Mucosa of stomach (tissue), 1 donor: ENCODE measurements around the gene BUD31.

ENCODE experiments used
- H3K27me3 ChIP-seq: one replicate; pipeline ENCODE4 v1.7.0; 2013; ENCODE audit warnings: mild to moderate bottlenecking, low read length; ENCODE audit not compliant: control insufficient read depth, insufficient read depth
- H3K36me3 ChIP-seq: one replicate; pipeline ENCODE4 v1.7.0; 2013; ENCODE audit warnings: low read length; ENCODE audit not compliant: control insufficient read depth, insufficient read depth
- H3K4me1 ChIP-seq: one replicate; pipeline ENCODE4 v1.7.0; 2013; ENCODE audit warnings: mild to moderate bottlenecking, low read length; ENCODE audit not compliant: control insufficient read depth, insufficient read depth
- H3K4me3 ChIP-seq: one replicate; pipeline ENCODE4 v1.7.0; 2013; ENCODE audit warnings: low read length
- H3K9ac ChIP-seq: one replicate; pipeline ENCODE4 v1.7.0; 2013; ENCODE audit warnings: mild to moderate bottlenecking, low read length, moderate library complexity
- H3K9me3 ChIP-seq: one replicate; pipeline ENCODE4 v1.7.0; 2013; ENCODE audit warnings: mild to moderate bottlenecking, low read length, moderate library complexity; ENCODE audit not compliant: control insufficient read depth
- donor health status: Pancreatic carcinoma.

BUD31 gene

GRCh38 chr7:99453105-99453504 lies 44.3 kb downstream of the BUD31 start:
- Histone ChIP-seq H3K4me1 (no peaks in the 10 kb centered on the region), H3K36me3 (peaks cover 28% of the 10 kb centered on the region), H3K4me3 (no peak overlapping the region), H3K27me3 (no peaks in the 10 kb centered on the region), H3K9me3 (no peaks in the 10 kb centered on the region), H3K9ac (no peak overlapping the region)

GRCh38 chr7:99455874-99456273 lies 47.1 kb downstream of the BUD31 start:
- Histone ChIP-seq H3K27me3 (no peaks in the 10 kb centered on the region), H3K9me3 (no peaks in the 10 kb centered on the region), H3K36me3 (peaks cover 24% of the 10 kb centered on the region), H3K4me3 (no peak overlapping the region), H3K4me1 (no peaks in the 10 kb centered on the region), H3K9ac (no peak overlapping the region)

- Histone ChIP-seq H3K4me3 (no peak overlapping the region), H3K36me3 (peaks cover 22% of the 10 kb centered on the region), H3K9me3 (no peaks in the 10 kb centered on the region), H3K9ac (no peak overlapping the region), H3K27me3 (no peaks in the 10 kb centered on the region), H3K4me1 (no peaks in the 10 kb centered on the region)
Measured at GRCh38 chr7:99456288-99456687, 47.5 kb downstream of the BUD31 start.

DNA sequence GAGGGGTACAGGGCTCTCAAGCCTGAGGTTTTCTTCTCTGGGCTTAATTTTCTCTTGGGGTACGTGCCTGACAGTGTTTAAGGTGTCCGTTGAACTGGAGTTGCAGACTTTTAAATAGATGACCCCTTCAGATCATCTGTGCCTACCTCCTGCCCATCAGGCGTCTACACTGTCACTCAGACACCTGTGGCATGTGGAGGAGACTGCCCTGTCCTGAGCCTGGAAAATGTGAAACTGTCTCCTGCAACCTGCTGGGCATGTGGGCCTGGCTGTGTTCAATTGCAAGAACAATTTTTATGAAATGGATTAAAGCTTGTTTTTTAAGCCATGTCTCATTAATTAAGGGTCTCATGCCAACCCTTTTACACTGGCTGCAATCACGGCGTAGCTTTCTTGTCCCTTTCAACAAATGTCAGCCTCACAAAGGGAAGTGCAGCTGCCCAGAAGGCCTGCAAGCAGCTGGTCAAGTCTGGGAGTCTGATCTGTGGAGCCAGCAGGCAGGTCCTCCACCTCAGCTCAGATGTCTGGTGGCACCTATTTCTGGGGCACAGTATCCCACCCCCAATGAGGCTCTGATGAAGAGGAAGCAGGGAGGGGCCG lies 48.4 kb downstream of the BUD31 start:
- Histone ChIP-seq H3K36me3 (peaks cover 22% of the 10 kb centered on the region), H3K9me3 (no peaks in the 10 kb centered on the region), H3K9ac (no peak overlapping the region), H3K4me1 (no peaks in the 10 kb centered on the region), H3K27me3 (no peaks in the 10 kb centered on the region), H3K4me3 (no peak overlapping the region)

DNA sequence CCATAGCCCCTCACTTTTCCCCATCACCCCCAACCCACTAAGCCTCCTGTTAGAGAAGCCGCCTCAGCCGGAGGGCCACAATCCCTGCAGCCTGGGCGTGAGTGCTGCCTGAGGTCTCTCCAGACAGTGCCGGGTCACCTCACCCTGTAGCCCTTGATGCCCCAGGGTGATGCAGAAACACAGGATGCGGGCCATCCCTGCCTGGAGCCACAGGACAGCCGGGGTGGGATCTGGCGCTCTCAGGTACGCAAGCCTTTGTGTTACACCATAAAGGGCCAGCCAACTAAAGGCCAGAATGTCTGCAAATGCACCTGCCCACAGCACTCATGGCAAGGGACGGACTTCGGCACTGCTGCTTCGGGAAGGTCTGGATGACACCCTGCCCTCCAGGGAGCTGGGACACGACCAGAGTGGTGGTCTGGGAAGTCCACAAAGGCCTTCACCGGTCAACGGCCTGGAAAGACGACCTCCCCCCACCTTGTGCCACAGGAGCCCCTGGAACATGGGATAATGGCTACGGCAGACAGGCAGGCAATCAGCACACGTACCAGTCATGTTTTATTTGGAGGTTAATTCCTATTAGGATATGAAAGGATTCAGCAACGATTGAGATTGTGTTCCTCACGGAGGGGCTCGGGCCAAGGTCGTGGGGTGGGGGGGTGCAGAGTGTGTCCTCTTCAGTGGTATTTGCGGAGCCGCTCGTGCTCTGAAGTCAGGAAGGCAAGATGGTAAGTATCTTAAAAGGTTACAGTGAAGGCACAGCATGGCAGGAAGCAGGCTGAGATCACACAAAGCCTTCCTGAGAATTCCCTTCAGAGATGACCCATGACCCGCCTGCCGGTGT lies 49.1 kb downstream of the BUD31 start:
- H3K27me3 ChIP-seq: no peaks in the 10 kb centered on the region
- no peaks in the 10 kb centered on the region for H3K9me3 ChIP-seq
- H3K4me3 ChIP-seq: no peak overlapping the region
- peaks cover 22% of the 10 kb centered on the region for H3K36me3 ChIP-seq
- H3K4me1 ChIP-seq: no peaks in the 10 kb centered on the region
- H3K9ac ChIP-seq: no peak overlapping the region

DNA sequence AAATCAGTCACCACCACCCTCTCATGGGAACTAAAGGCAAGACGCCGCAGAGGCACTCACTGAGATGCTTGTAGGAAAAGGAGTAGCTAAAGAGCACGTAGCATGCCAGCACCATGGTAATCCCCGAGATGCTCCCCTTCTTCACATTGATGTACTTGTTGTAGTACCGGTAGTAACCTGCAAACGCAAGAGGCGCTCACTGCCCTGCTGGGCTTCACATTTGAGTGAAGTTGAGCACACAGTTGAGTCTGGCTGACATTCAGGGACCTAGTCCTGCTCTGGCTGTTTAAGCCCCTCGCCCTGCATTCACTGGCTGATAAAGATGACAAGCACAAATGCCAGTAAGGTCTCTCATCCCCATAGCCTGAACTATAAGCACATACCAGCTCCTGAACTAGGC lies 50.3 kb downstream of the BUD31 start:
- H3K9me3 ChIP-seq: no peaks in the 10 kb centered on the region
- H3K4me1 ChIP-seq: no peaks in the 10 kb centered on the region
- H3K36me3 ChIP-seq: peaks cover 26% of the 10 kb centered on the region
- no peaks in the 10 kb centered on the region for H3K27me3 ChIP-seq
- no peak overlapping the region for H3K9ac ChIP-seq
- H3K4me3 ChIP-seq: no peak overlapping the region

GRCh38 chr7:99460651-99461050 lies 51.9 kb downstream of the BUD31 start:
- H3K4me1 ChIP-seq: peaks cover 8% of the 10 kb centered on the region
- no peaks in the 10 kb centered on the region for H3K27me3 ChIP-seq
- H3K9ac ChIP-seq: no peak overlapping the region
- H3K4me3 ChIP-seq: no peak overlapping the region
- peaks cover 26% of the 10 kb centered on the region for H3K36me3 ChIP-seq
- no peaks in the 10 kb centered on the region for H3K9me3 ChIP-seq

GRCh38 chr7:99461221-99461620 lies 52.5 kb downstream of the BUD31 start:
- H3K27me3 ChIP-seq: no peaks in the 10 kb centered on the region
- no peak overlapping the region for H3K9ac ChIP-seq
- H3K4me3 ChIP-seq: no peak overlapping the region
- peaks cover 10% of the 10 kb centered on the region for H3K4me1 ChIP-seq
- peaks cover 23% of the 10 kb centered on the region for H3K36me3 ChIP-seq
- H3K9me3 ChIP-seq: no peaks in the 10 kb centered on the region

GRCh38 chr7:99465421-99465768 lies 56.6 kb downstream of the BUD31 start:
- Histone ChIP-seq H3K4me3 (peak overlapping the region; percentile 81), H3K4me1 (peaks cover 13% of the 10 kb centered on the region), H3K9me3 (no peaks in the 10 kb centered on the region), H3K9ac (peak overlapping the region; percentile 87), H3K27me3 (no peaks in the 10 kb centered on the region), H3K36me3 (peaks cover 4% of the 10 kb centered on the region)

- no peak overlapping the region for H3K4me3 ChIP-seq
- H3K27me3 ChIP-seq: no peaks in the 10 kb centered on the region
- H3K9ac ChIP-seq: no peak overlapping the region
- H3K4me1 ChIP-seq: peaks cover 16% of the 10 kb centered on the region
- H3K36me3 ChIP-seq: peaks cover 4% of the 10 kb centered on the region
- H3K9me3 ChIP-seq: no peaks in the 10 kb centered on the region
Measured at GRCh38 chr7:99468336-99468918, 59.7 kb downstream of the BUD31 start.
